ENCODE results near the gene PHKG1.
"Not testable (repeated sequence)": the region's sequence is repeated elsewhere in the genome, so short reads cannot be mapped to it uniquely, and the experiment has no call there.

The PHKG1 gene

GRCh38 chr7:56092789-56093531 is at the start of gene PHKG1:
Gene PHKG1 (minus strand): TSS chr7:56092952. CDS start chr7:56088941, 4,011 bp downstream.
- H3K27ac ChIP-seq: peak within 1 kb of the TSS; percentile 64

GRCh38 chr7:56131062-56131461 is 38.3 kb upstream of the PHKG1 start:
- H3K27ac ChIP-seq: not testable (repeated sequence)

More at GRCh38 chr7:56092789-56093531, at the start of gene PHKG1:
- no peak for TF ChIP-seq ZFX (IDR thresholded peaks at IDR 0.05; ENCODE audit: borderline replicate concordance)
- TF ChIP-seq CTCF (IDR thresholded peaks at IDR 0.05): peak; percentile 84

GRCh38 chr7:56127241-56127975 is 34.7 kb upstream of the PHKG1 start:
- no peak for TF ChIP-seq ZFX (IDR thresholded peaks at IDR 0.05; ENCODE audit: borderline replicate concordance)
- TF ChIP-seq CTCF (IDR thresholded peaks at IDR 0.05): no peak
- H3K27ac ChIP-seq: no peak overlapping the region

GRCh38 chr7:56125831-56126230 is 33.1 kb upstream of the PHKG1 start:
- TF ChIP-seq CTCF (IDR thresholded peaks at IDR 0.05) (no peak), ZFX (IDR thresholded peaks at IDR 0.05; ENCODE audit: borderline replicate concordance) (no peak)
- H3K27ac ChIP-seq: no peak overlapping the region

- TF ChIP-seq ZFX (IDR thresholded peaks at IDR 0.05; ENCODE audit: borderline replicate concordance) (no peak), CTCF (IDR thresholded peaks at IDR 0.05) (no peak)
- no peak overlapping the region for H3K27ac ChIP-seq
These were observed 32.2 kb upstream of the PHKG1 start for GRCh38 chr7:56124981-56125380.

GRCh38 chr7:56121440-56121839 is 28.7 kb upstream of the PHKG1 start:
- H3K27ac ChIP-seq: no peak overlapping the region
- TF ChIP-seq ZFX (IDR thresholded peaks at IDR 0.05; ENCODE audit: borderline replicate concordance) (no peak), CTCF (IDR thresholded peaks at IDR 0.05) (no peak)

GRCh38 chr7:56115852-56116538 is 23.2 kb upstream of the PHKG1 start, which contains the start of gene NUPR2:
Gene NUPR2 (minus strand): TSS chr7:56116417. CDS start chr7:56116314, 103 bp downstream.
- H3K27ac ChIP-seq: no peak within 1 kb of the TSS
- TF ChIP-seq ZFX (IDR thresholded peaks at IDR 0.05; ENCODE audit: borderline replicate concordance): no peak
- peak; percentile 35 for TF ChIP-seq CTCF (IDR thresholded peaks at IDR 0.05)

- H3K27ac ChIP-seq: not testable (repeated sequence)
These were observed 19.5 kb upstream of the PHKG1 start for GRCh38 chr7:56112244-56112643.
